Measurements from ENCODE around the gene SURF6. TPM values are rescaled to one million over a fixed set of nuclear protein-coding genes. Genes with fewer than 3 reads are reported as not detected.
A peak's percentile ranks its signal among the peaks of the same experiment; 100 is the strongest.
"Not testable (repeated sequence)": the region's sequence is repeated elsewhere in the genome, so short reads cannot be mapped to it uniquely, and the experiment has no call there.

The SURF6 gene
- polyA plus RNA-seq, 12 donors, result 14.3 to 32.6 (median 18.6) TPM; not detected in 1

DNA sequence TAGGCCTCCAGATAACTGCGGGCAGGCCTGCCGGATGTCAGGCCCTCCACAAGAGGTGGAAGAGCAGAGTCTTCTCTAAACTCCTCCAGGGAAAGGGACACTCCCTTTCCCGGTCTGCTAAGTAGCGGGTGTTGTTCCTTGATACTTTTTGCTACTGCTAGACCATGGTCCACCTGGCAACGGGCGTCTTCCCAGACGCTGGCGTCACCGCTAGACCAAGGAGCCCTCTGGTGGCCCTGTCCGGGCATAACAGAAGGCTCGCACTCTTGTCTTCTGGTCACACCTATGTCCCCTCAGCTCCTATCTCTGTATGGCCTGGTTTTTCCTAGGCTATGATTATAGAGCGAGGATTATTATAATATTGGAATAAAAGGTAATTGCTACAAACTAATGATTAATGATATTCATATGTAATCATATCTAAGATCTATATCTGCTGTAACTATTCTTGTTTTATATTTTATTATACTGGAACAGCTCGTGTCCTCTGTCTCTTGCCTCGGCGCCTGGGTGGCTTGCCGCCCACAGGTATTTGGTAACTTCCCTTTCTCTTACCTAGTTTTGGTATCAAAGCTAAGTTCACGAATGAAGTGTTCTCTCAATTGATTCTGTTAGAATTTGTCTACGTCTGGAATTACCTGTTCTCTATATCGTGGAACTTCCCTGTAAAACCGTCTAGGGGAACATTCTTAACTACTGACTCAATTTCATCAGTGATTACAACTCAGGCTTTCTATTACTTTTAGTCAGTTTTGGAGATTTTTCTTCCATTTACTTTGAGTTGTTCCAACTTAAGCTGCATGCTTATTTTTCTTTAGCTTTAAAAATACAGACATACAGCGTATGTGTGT, 6.5 kb downstream of the SURF6 start:
- not testable (repeated sequence) for DNase-seq

- no peak for DNase-seq
Measured at GRCh38 chr9:133327834-133328484, 8.0 kb downstream of the SURF6 start.

- not testable (repeated sequence) for DNase-seq
Measured at GRCh38 chr9:133327021-133327420, 9.0 kb downstream of the SURF6 start.

DNA sequence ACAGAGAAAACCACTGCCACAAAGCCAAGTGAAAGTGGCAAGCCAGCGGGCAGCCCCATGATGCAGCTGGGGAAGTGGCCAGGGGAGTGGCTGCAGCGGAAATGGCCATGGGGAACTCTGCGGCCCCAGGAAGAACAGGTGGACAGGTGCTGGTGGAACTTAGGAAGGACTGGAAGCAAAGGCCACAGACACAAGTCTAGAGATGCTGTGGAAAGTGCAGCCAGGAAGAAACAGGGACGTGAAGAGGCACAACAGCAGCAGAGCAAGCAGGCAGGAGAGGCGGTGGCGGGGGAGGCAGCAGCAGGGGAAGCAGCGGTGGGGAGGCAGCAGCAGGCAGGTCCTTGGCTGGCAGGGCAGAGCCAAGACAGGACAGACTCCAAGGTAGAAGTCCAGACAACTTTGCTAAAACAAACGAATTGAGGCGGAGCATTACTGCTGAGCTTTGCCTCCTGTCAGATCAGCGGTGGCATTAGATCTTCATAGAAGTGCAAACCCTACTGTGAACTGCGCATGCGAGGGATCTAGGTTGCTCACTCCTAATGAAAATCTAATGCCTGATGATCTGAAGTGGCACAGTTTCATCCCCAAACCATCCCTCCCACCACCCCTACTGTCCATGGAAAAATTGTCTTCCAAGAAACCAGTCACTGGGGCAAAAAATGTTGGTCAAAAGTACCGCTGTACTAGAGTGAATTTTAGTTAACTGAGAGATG, 11.8 kb downstream of the SURF6 start:
- no peak for DNase-seq

DNA sequence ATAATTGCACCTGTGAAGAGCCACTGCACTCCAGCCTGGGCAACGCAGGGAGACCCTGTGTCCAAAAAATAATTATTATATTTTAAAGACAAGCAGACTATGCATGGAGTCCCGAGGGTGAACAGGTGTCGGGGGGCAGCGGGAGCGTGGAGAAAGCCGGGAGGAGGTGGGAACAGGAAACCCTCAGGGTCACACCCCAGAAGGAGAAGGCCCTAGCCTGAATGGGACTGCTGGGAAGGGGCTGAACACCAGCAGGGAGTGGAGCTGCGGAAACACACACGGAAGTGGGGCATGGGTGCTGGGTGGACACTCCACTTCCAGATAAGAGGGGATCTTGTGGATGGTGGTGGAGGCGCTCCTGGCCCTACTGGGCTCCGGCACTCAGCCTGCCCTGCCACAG, 12.8 kb downstream of the SURF6 start:
- DNase-seq, result no peak

DNA sequence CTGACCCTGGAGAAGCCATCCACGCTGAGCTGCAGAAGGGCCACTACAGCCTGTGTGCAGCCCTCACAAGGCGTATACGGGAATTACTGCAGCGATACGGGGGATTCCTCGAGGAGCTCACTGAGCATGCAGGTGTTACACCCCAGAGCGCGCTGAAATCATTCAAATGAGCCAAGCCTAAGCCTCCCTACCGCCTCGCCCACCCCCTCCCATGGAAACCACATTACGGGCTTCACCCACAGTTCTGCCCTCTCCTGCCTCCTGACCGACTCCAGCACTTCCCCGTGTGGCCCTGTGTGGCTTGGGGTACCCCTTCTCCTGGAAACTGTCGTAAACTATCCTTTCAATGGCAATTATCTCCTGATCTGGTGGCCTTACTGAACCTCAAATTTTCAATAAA, 13.3 kb downstream of the SURF6 start:
- DNase-seq, result no peak

DNA sequence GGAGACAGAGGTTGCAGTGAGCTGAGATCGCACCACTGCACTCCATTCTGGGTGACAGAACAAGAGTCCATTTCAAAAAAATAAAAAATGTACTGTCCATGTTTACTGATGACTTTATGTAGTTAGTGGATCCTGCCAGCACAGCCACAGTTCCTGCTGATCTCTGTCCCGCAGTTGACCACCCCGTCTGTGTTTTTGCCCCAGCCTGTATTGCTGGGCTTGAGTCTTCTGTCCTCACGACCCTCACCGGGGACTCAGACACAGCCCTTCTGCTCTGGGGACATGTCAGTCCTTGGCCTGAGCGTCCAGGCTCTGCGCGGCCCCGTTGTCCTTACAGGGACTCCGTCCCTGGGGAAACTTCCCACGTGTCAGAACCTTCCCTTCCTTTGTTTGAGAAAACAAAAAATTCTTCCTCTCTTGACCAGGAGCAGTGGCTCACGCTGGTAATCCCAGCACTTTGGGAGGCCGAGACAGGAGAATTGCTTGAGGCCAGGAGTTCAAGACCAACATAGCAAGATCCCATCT, 14.5 kb downstream of the SURF6 start:
- DNase-seq, result no peak

DNA sequence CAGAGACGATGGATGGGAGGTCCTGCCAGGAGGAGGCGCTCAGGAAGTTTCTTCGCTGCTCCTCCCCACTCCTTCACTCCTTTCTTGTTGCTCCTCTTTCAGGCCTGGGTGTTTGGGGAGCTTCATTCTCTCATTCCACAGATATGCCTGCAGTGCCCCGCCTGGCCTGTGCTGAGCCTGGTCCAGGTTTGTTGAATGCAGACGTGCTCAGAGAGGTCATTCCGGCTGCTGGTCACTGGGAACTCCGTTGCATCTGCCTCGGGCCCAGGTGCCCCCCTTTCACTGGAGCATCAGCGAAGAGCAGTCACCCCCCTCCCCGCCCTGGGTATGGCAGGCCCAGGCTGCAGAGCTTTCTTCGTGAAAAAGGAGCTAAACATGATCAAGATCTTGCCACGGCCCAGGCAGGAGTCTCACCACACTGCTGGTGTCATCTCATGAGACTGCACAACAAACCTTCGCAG, 15.5 kb downstream of the SURF6 start:
- no peak for DNase-seq

DNA sequence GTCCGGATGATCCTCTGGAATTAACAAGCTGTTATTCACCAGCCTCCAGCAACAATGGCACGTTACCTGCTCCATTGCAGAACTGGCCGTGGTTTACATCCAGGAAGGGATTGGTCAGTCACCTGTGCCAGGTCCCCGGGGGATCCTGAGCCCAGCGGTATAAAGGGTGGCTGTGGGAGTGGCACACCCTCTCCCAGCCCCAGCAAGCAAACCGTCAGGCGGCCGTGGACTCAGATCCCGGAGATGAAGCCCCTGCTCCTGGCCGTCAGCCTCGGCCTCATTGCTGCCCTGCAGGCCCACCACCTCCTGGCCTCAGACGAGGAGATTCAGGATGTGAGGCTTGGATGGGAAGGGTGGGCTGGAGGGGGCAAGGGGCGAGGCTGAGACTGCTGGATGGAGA, 18.4 kb downstream of the SURF6 start:
- not testable (repeated sequence) for DNase-seq

- no peak for DNase-seq
Measured at GRCh38 chr9:133315997-133316396, 20.0 kb downstream of the SURF6 start.

DNA sequence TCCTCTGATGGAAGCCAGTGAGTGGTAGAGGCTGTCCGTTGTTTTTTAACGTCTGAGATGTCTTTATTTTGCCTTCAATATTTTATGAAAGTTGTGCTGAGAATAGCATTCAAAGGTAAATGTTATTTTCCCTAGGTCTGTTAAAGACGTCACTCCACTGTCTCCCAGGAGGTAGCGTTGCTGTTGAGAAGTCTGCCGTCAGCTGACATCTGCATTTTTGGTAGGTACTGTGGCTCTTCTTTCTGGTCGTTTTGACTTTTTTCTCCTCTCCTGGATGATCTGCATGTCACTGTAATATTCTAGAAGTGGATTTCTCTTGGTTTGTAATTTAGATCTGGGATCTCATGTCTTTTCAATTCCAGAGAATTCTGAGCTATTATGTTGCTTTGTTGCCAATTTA, 26.4 kb downstream of the SURF6 start:
- no peak for DNase-seq

- no peak for DNase-seq
Measured at GRCh38 chr9:133307301-133307700, 28.7 kb downstream of the SURF6 start.

- DNase-seq, result peak; percentile 35
Measured at GRCh38 chr9:133306242-133307204, 29.5 kb downstream of the SURF6 start.

GRCh38 chr9:133305731-133306130, 30.3 kb downstream of the SURF6 start:
- no peak for DNase-seq

DNA sequence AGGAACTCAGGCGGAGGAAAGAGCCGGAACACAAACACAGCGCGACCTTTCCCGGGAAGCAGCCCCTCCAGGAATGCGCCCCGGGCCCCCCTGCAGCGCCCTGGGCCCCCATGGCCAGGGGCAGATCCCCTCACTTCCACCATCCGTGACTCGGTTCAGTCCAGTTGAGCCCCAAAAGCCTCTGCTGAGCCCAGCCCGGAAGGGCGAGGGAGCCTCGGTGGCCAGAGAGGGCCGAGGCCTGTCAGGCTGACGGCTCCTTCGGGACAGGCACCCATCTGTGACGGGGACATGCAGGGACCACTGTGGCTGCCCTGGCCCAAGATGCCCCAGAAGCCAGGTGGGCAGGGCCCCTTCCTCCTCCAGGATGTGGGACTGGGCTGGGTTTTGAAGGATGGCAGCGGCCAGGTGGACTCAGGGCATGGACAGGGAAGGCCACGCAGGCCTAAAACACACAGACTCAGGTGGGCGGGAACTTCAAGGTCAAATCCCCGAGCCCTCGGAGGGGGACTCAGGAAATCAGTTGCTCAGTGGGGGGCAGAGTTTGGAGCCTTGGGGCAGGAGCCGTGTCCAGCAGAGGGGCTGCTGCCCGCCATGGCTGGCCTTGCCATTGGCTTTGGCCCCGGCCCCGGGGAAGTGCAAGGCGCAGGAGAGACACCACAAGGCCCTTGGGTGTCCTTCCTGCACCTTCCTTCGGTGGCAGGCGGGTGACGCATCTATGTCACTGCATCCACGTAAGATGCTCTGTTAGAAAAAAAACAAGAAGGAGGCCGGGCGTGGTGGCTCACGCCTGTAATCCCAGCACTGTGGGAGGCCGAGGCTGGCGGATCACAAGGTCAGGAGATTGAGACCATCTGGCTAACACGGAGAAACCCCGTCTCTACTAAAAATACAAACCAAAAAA, 31.3 kb downstream of the SURF6 start:
- DNase-seq, result no peak

DNA sequence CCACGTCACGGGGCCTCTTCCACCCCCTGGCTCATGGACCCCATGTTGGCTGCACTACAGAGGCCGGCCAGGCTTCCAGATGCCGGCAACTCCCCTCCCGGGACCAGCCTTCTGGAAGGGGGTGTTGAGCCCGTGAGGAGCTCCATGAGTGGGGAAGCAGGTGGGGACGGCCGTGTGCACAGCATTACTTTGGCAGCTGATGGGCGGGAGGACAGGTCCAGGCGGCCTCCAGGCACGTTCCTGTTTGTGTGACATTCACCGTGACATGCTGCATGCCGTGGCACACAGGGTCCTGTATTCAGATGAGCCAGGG, 31.9 kb downstream of the SURF6 start:
- DNase-seq, result no peak

DNA sequence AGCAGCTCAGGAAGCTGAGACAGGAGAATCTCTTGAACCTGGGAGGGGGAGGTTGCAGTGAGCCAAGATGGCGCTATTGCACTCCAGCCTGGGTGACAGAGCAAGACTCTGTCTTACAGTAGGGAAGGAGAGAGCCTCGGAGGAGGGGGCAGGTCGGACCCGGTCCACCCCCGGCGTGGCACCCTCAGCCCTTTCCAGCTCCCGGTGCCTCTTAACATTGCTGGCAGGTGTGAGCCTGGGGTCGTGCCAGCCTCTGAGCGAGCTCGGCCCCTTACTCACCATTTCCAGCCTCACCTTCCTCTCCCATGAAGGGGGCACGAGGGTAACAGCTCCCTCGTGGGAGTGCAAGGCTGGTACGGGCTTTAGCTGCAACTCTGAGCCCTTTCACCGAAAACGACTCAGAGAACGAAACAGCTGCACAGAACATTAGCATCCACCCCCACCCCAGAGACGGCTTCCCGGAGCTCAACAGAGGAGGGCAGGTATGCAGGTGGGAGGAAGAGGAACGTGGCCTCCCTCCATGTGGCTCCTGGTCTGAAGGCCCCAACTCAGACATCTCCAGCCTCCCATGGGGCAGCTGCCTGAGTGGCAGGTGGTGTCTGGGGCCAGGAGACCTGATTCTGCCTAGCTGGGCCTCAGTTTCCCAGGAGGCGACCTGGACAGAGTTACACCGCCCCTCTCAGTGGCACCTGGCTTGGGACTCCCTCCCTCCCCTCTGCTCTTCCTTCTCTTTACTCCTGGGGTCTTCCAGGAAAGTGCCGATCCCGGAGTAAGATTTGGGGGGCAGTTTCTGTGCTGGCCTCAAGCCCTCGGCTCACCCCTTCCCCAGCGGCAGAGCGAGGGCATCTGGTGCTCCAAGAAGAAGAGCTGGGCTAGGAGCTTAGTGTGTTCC, 32.5 kb downstream of the SURF6 start:
- no peak for DNase-seq

GRCh38 chr9:133301253-133302230, 34.4 kb downstream of the SURF6 start:
- no peak for DNase-seq

All from muscle of arm (tissue), 12 donors.